ENCODE measurements around the gene CD58.

CD58 gene

DNA sequence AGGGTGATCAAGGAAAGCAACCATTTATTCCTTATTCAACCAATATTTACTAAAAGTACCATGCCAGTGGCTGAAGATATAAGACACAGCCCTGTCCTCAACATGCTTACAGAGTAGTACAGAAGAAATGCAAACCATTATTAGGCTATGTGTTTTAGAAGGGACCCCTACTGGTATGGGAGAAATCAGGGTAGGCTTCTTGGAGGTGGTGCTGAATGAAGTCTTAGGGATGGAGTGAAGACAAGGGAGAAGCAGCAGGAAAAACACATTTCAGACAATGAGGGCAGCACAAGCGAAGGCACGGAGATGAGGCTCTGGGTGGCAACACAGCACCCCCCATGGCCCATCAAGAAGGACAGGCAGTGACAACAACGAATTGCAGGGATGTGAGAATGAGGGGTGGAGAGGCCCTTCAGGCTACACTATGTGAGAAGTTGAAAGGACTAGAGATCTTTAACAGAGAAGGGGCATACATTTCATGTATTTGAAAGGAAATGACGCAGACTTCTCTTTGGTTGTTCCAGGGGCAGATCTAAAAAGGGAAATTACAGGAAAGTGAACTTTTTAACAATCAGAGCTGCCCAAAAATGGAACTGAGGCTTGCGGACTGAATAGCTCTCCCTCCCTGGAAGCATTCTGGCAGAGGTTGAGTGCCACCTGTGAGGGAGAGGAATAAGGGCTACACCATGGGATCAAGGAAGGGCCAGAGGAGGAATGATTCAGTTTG, 16.8 kb upstream of the CD58 start:
- POLR2A ChIA-PET = no interaction called here
- no peak for TF ChIP-seq CTCF (IDR thresholded peaks at IDR 0.05; ENCODE audit: insufficient read depth, low read length, missing control alignments)
- H3K4me3 ChIP-seq (ENCODE audit: low read depth, low read length) = no peak overlapping the region
- DNase-seq (ENCODE audit: low read depth, low spot score) = no peak
- CTCF ChIA-PET = interaction anchor here (2.4 to 6.7 kb wide), 2 partner anchors 9 to 15 kb away, joined by 7 to 53 read pairs; partner anchors contain the start of gene CD58

DNA sequence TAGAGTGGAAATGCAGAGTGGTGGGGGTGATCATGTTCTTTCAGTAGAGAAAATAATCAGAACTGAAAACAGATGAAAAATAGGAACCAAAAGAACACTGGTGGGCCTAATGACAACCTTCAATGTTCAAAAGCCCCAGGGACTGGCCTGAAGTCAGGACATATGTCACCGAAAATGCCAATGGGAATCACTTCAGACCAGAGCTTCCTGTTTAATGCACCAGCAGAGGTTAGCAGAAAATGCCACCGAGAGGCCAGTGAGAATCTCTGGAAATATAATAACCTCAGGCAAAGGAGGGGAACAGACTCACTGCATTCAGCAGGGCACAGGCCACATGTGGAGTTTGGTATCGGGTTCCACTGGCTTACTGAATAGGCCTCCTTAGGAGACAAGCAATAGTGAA, 15.9 kb upstream of the CD58 start:
- ChIA-PET POLR2A (no interaction called here), CTCF (interaction anchor here (1.4 to 6.7 kb wide), 3 partner anchors 8 to 14 kb away, joined by 6 to 53 read pairs (median 7); partner anchors contain the start of gene CD58)
- TF ChIP-seq CTCF (IDR thresholded peaks at IDR 0.05; ENCODE audit: insufficient read depth, low read length, missing control alignments) = no peak
- no peak for DNase-seq (ENCODE audit: low read depth, low spot score)
- no peak overlapping the region for H3K4me3 ChIP-seq (ENCODE audit: low read depth, low read length)

DNA sequence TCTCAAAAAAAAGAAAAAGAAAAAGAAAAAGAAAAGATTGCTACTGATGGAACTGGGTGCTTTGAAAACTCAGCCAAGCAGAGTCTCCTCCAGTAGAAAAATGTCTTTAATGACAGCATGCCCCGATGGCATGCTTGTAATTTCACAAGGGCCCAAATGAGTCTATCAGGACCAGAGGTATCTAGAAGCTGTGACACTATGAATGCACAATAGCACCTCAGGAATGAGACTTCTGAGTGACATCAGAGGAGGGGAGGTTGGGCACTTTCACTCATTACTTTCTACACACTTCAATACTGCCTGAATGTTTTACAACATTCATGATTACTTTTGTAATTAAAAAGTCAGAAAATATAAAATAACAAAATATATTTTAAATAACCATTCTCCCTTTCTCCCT, 15.1 kb upstream of the CD58 start:
- no peak overlapping the region for H3K4me3 ChIP-seq (ENCODE audit: low read depth, low read length)
- DNase-seq (ENCODE audit: low read depth, low spot score) = no peak
- POLR2A ChIA-PET = no interaction called here
- TF ChIP-seq CTCF (IDR thresholded peaks at IDR 0.05; ENCODE audit: insufficient read depth, low read length, missing control alignments) = no peak
- CTCF ChIA-PET = interaction anchor here (1.4 to 6.7 kb wide), 2 partner anchors 10 to 13 kb away, joined by 6 to 53 read pairs; partner anchors contain the start of gene CD58

DNA sequence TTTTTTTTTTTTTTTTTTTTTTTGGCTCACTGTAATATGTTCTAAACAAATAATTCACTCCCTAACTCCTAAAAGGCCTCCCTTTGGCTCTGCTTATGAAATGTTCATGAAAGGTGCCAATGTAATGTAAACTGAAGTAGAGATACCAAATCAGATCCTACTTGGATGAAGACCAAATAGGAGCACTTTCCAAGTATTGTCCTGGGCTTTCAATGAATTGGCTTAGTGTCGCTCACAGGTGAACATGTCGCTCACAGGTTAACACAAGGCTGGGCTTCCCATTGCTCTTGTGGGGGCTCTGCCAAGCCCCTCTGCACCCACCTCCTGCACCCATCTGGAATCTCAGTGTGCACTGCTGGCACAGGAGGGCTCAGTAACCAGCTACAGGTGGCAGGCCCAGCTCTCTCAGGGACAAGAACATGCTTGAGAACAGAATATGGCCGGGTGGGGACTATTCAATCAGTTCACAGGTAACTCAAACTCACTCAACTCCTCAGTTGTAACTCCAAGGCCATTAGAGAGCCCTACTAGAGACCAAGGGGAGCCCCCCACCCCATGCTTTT, 10.6 kb upstream of the CD58 start:
- TF ChIP-seq CTCF (IDR thresholded peaks at IDR 0.05; ENCODE audit: insufficient read depth, low read length, missing control alignments) = no peak
- no peak overlapping the region for H3K4me3 ChIP-seq (ENCODE audit: low read depth, low read length)
- no peak for DNase-seq (ENCODE audit: low read depth, low spot score)
- ChIA-PET POLR2A (no interaction called here), CTCF (interaction anchor here (3.6 to 6.7 kb wide), 2 partner anchors 9 to 14 kb away, joined by 20 to 53 read pairs; partner anchors contain the start of gene CD58)

DNA sequence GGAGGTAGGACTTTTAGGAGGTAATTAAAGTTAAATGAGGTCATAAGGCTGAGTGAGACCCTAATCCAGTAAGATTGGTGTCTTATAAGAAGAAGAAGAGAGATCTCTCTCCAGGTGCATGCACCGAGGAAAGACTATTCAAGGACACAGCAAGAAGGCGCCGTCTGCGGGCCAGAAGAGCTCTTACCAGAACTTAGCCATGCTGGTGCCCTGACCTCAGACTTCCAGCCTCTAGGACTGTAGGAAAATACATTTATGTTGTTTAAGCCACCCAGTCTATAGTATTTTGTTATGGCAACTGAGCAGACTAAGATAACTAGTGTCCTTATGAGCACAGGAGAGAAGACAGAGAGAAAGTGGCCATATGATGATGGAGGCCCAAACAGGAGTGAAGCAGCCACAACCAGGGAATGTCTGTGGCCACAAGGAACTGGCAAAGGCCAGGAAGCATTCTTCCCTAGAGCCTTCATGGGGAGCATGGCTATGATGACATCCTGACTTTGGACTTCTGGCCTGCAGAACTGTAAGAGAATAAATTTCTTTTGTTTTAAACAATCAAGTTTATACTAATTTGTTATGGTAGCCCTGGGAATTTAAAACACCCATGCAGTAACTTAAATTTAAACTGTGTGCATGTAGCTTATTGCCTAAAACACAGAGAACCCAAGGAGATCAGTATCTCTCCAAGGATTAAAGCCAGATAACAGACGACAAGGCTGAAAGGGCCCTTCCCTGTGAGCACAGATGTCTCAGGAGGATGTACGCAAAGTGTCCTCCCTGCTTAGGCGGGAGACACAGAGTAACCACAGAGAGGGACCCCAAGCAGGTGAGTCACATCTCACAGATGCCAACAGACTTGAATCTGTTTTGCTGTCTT, 9.9 kb upstream of the CD58 start:
- no peak for TF ChIP-seq CTCF (IDR thresholded peaks at IDR 0.05; ENCODE audit: insufficient read depth, low read length, missing control alignments)
- no peak overlapping the region for H3K4me3 ChIP-seq (ENCODE audit: low read depth, low read length)
- ChIA-PET POLR2A (no interaction called here), CTCF (interaction anchor here (5.2 to 6.7 kb wide), 2 partner anchors 8 to 16 kb away, joined by 30 to 53 read pairs; partner anchors contain the start of gene CD58)
- DNase-seq (ENCODE audit: low read depth, low spot score) = no peak

All from AG04449 (cell line).